Measurements from ENCODE around the gene SCN5A. TPM values are rescaled to one million over a fixed set of nuclear protein-coding genes. Genes with fewer than 3 reads are reported as not detected.

The SCN5A gene
- total RNA-seq, 1 donor from 2014 or later = 3.3 TPM

- TF ChIP-seq CTCF (IDR thresholded peaks at IDR 0.05; ENCODE audit: insufficient read depth, low read depth, low read length) (no peak), EZH2 (IDR thresholded peaks at IDR 0.05; ENCODE audit: insufficient read depth, low read length) (no peak)
- Histone ChIP-seq H3K4me1 (ENCODE audit: insufficient read depth, low read length) (no peaks in the 10 kb centered on the region), H3K27ac (ENCODE audit: low read depth, low read length) (no peak overlapping the region), H2AFZ (ENCODE audit: low read depth, low read length) (no peak overlapping the region), H3K9me3 (ENCODE audit: insufficient read depth, low read depth, low read length) (no peaks in the 10 kb centered on the region), H3K4me3 (ENCODE audit: insufficient read depth, low read depth, low read length) (no peak overlapping the region), H3K36me3 (ENCODE audit: insufficient read depth, low read length) (no peaks in the 10 kb centered on the region), H3K79me2 (ENCODE audit: insufficient read depth, low read length) (no peaks in the 10 kb centered on the region), H3K9ac (ENCODE audit: low read length) (no peak overlapping the region), H3K4me2 (ENCODE audit: low read length) (no peak overlapping the region), H3K27me3 (ENCODE audit: insufficient read depth, low read length) (no peaks in the 10 kb centered on the region), H4K20me1 (ENCODE audit: insufficient read depth, low read length) (no peaks in the 10 kb centered on the region)
- Mint-ChIP-seq H3K4me1 (ENCODE audit: low read depth, unreplicated experiment) (no peaks in the 10 kb centered on the region), H3K36me3 (ENCODE audit: low read depth, unreplicated experiment) (no peaks in the 10 kb centered on the region), H3K27me3 (ENCODE audit: low read depth, unreplicated experiment) (peaks cover 15% of the 10 kb centered on the region), H3K9me3 (ENCODE audit: unreplicated experiment) (peaks cover 8% of the 10 kb centered on the region), H3K27ac (ENCODE audit: unreplicated experiment) (no peak overlapping the region), H3K4me3 (ENCODE audit: unreplicated experiment) (no peak overlapping the region)
- DNase-seq (ENCODE audit: low read depth) = no peak
- no peak for FAIRE-seq
Observed at GRCh38 chr3:38604246-38604645, 45.2 kb downstream of the SCN5A start.

GRCh38 chr3:38603731-38604131 lies 45.8 kb downstream of the SCN5A start:
- no peak overlapping the region for H3K4me3 ChIP-seq (ENCODE audit: insufficient read depth, low read depth, low read length)
- no peaks in the 10 kb centered on the region for H3K4me1 ChIP-seq (ENCODE audit: insufficient read depth, low read length)
- H3K79me2 ChIP-seq (ENCODE audit: insufficient read depth, low read length) = no peaks in the 10 kb centered on the region
- Mint-ChIP-seq H3K4me1 (ENCODE audit: low read depth, unreplicated experiment) (no peaks in the 10 kb centered on the region), H3K9me3 (ENCODE audit: unreplicated experiment) (peaks cover 8% of the 10 kb centered on the region), H3K27me3 (ENCODE audit: low read depth, unreplicated experiment) (peaks cover 15% of the 10 kb centered on the region), H3K4me3 (ENCODE audit: unreplicated experiment) (no peak overlapping the region), H3K36me3 (ENCODE audit: low read depth, unreplicated experiment) (no peaks in the 10 kb centered on the region), H3K27ac (ENCODE audit: unreplicated experiment) (no peak overlapping the region)
- DNase-seq (ENCODE audit: low read depth) = no peak
- no peaks in the 10 kb centered on the region for H3K9me3 ChIP-seq (ENCODE audit: insufficient read depth, low read depth, low read length)
- H3K27ac ChIP-seq (ENCODE audit: low read depth, low read length) = no peak overlapping the region
- no peaks in the 10 kb centered on the region for H4K20me1 ChIP-seq (ENCODE audit: insufficient read depth, low read length)
- H2AFZ ChIP-seq (ENCODE audit: low read depth, low read length) = no peak overlapping the region
- no peaks in the 10 kb centered on the region for H3K36me3 ChIP-seq (ENCODE audit: insufficient read depth, low read length)
- no peak overlapping the region for H3K4me2 ChIP-seq (ENCODE audit: low read length)
- no peak overlapping the region for H3K9ac ChIP-seq (ENCODE audit: low read length)
- no peak for TF ChIP-seq CTCF (IDR thresholded peaks at IDR 0.05; ENCODE audit: insufficient read depth, low read depth, low read length)
- TF ChIP-seq EZH2 (IDR thresholded peaks at IDR 0.05; ENCODE audit: insufficient read depth, low read length) = no peak
- no peaks in the 10 kb centered on the region for H3K27me3 ChIP-seq (ENCODE audit: insufficient read depth, low read length)
- FAIRE-seq = no peak

- Histone ChIP-seq H3K4me3 (ENCODE audit: insufficient read depth, low read depth, low read length) (no peak overlapping the region), H3K4me2 (ENCODE audit: low read length) (no peak overlapping the region), H3K9ac (ENCODE audit: low read length) (no peak overlapping the region), H2AFZ (ENCODE audit: low read depth, low read length) (no peak overlapping the region), H3K27ac (ENCODE audit: low read depth, low read length) (no peak overlapping the region), H3K9me3 (ENCODE audit: insufficient read depth, low read depth, low read length) (no peaks in the 10 kb centered on the region), H3K79me2 (ENCODE audit: insufficient read depth, low read length) (no peaks in the 10 kb centered on the region), H3K36me3 (ENCODE audit: insufficient read depth, low read length) (no peaks in the 10 kb centered on the region), H3K27me3 (ENCODE audit: insufficient read depth, low read length) (no peaks in the 10 kb centered on the region), H3K4me1 (ENCODE audit: insufficient read depth, low read length) (no peaks in the 10 kb centered on the region), H4K20me1 (ENCODE audit: insufficient read depth, low read length) (no peaks in the 10 kb centered on the region)
- Mint-ChIP-seq H3K9me3 (ENCODE audit: unreplicated experiment) (peaks cover 8% of the 10 kb centered on the region), H3K4me1 (ENCODE audit: low read depth, unreplicated experiment) (no peaks in the 10 kb centered on the region), H3K27me3 (ENCODE audit: low read depth, unreplicated experiment) (peaks cover 16% of the 10 kb centered on the region), H3K27ac (ENCODE audit: unreplicated experiment) (no peak overlapping the region), H3K4me3 (ENCODE audit: unreplicated experiment) (no peak overlapping the region), H3K36me3 (ENCODE audit: low read depth, unreplicated experiment) (no peaks in the 10 kb centered on the region)
- FAIRE-seq (no peak), DNase-seq (ENCODE audit: low read depth) (no peak)
- TF ChIP-seq EZH2 (IDR thresholded peaks at IDR 0.05; ENCODE audit: insufficient read depth, low read length) (no peak), CTCF (IDR thresholded peaks at IDR 0.05; ENCODE audit: insufficient read depth, low read depth, low read length) (no peak)
Observed at GRCh38 chr3:38602576-38603250, 46.8 kb downstream of the SCN5A start.
